H1 (cell line): ENCODE measurements around the gene TRAP1. TPM values are rescaled to one million over a fixed set of nuclear protein-coding genes. Genes with fewer than 3 reads are reported as not detected.

ENCODE experiments used
- CTCF ChIA-PET: fragments of 300-600 bp; sonication (Branson Sonifier 250); formaldehyde crosslinking; loops from one replicate; lab custom pipeline; 2021; ENCODE audit not compliant: partially characterized antibody; lab: Charles Lee
- POLR2A ChIA-PET: fragments of 300-600 bp; sonication (Branson Sonifier 250); formaldehyde crosslinking; loops from one replicate; lab custom pipeline; 2021; ENCODE audit warnings: inconsistent platforms; ENCODE audit not compliant: partially characterized antibody; lab: Charles Lee
- DNase-seq, 2 experiments: peaks; one replicate each; pipeline versions ENCODE4 v3.0.0 to v3.0.0-alpha.2; 2010 to 2022; ENCODE audit warnings: low spot score in 2 of 2, low read depth in 1 of 2, mixed read lengths in 1 of 2
- FAIRE-seq: peaks from 2 replicates; lab custom pipeline; 2011; peaks lifted over from hg19 to GRCh38; lab: Jason Lieb, UNC
- H2AFZ ChIP-seq: 2 replicates; pipeline ENCODE4 v1.8.1; 2012; ENCODE audit warnings: low read length, inconsistent platforms
- H2AK5ac ChIP-seq: 2 replicates; pipeline ENCODE4 v1.6.1; 2013; ENCODE audit warnings: low read depth, low read length
- H2BK120ac ChIP-seq: replicated peaks from 2 replicates; pipeline ENCODE3; 2013; ENCODE audit warnings: low read depth, low read length, inconsistent platforms
- H2BK12ac ChIP-seq: 2 replicates; pipeline ENCODE4 v1.6.1; 2013; ENCODE audit warnings: low read depth, low read length
- H2BK15ac ChIP-seq: 2 replicates; pipeline ENCODE4 v1.6.1; 2013; ENCODE audit warnings: low read length
- H2BK20ac ChIP-seq: 2 replicates; pipeline ENCODE4 v1.6.1; 2013; ENCODE audit warnings: low read length
- H2BK5ac ChIP-seq: 2 replicates; pipeline ENCODE4 v1.6.1; 2013; ENCODE audit warnings: low read depth, low read length
- H3K14ac ChIP-seq: 2 replicates; pipeline ENCODE4 v1.6.1; 2013; ENCODE audit warnings: inconsistent platforms; ENCODE audit not compliant: insufficient read length
- H3K18ac ChIP-seq: 2 replicates; pipeline ENCODE4 v1.6.1; 2013; ENCODE audit warnings: low read length; ENCODE audit errors: extremely low read depth
- H3K23ac ChIP-seq: 2 replicates; pipeline ENCODE4 v1.6.1; 2013; ENCODE audit warnings: inconsistent platforms; ENCODE audit not compliant: insufficient read length
- H3K23me2 ChIP-seq: 2 replicates; pipeline ENCODE4 v1.6.1; 2013; ENCODE audit warnings: low read depth, low read length
- H3K27ac ChIP-seq: 2 replicates; pipeline ENCODE4 v1.6.1; 2011; ENCODE audit warnings: low read depth, low read length, inconsistent platforms
- H3K27me3 ChIP-seq, 4 experiments: replicated peaks in 1 of 4; 1 replicate in 1 of 4; 2 replicates in 3 of 4; pipeline versions ENCODE4 v1.6.1 to v1.8.1; 2011 to 2013; ENCODE audit warnings: low read length in 3 of 4, mild to moderate bottlenecking in 3 of 4, inconsistent platforms in 2 of 4, mixed read lengths in 2 of 4, moderate library complexity in 1 of 4; ENCODE audit not compliant: control insufficient read depth in 3 of 4, insufficient read depth in 3 of 4; ENCODE audit errors: extremely low read depth in 1 of 4
- H3K36me3 ChIP-seq, 4 experiments: 2 replicates each; pipeline versions ENCODE4 v1.6.1 to v1.8.1; 2011 to 2013; ENCODE audit warnings: mild to moderate bottlenecking in 4 of 4, low read length in 3 of 4, moderate library complexity in 2 of 4, control low read depth in 1 of 4, inconsistent platforms in 1 of 4; ENCODE audit not compliant: insufficient read depth in 4 of 4, control insufficient read depth in 2 of 4
- H3K4ac ChIP-seq: replicated peaks from 2 replicates; pipeline ENCODE3; 2013; ENCODE audit warnings: low read length, low read depth, mixed read lengths, inconsistent platforms; ENCODE audit not compliant: insufficient read length
- H3K4me1 ChIP-seq, 4 experiments: replicated peaks in 1 of 4; 1 replicate in 1 of 4; 2 replicates in 3 of 4; pipeline versions ENCODE4 v1.6.1 to v1.8.1; 2011 to 2013; ENCODE audit warnings: low read length in 3 of 4, inconsistent platforms in 2 of 4, mixed read lengths in 1 of 4; ENCODE audit not compliant: insufficient read depth in 4 of 4, control insufficient read depth in 3 of 4
- H3K4me2 ChIP-seq, 2 experiments: 2 replicates each; pipeline versions ENCODE4 v1.6.1 to v1.8.1; 2011 to 2013; ENCODE audit warnings: low read depth in 2 of 2, low read length in 2 of 2, control low read depth in 1 of 2, inconsistent platforms in 1 of 2, mild to moderate bottlenecking in 1 of 2; ENCODE audit not compliant: insufficient read depth in 1 of 2
- H3K4me3 ChIP-seq, 4 experiments: fragments of 200-600, 300-600 bp in 1 of 4; sonication (generic), shearing (Covaris generic), sonication (Bioruptor Twin) in 1 of 4; 2 replicates each; pipeline versions ENCODE4 v1.5.1 to v1.8.1; 2011 to 2016; ENCODE audit warnings: low read length in 4 of 4, low read depth in 3 of 4, control low read depth in 2 of 4, inconsistent platforms in 2 of 4, mild to moderate bottlenecking in 2 of 4, mixed read lengths in 1 of 4, moderate library complexity in 1 of 4; ENCODE audit not compliant: insufficient read depth in 2 of 4; ENCODE audit errors: extremely low read depth in 1 of 4
- H3K56ac ChIP-seq: replicated peaks from 2 replicates; pipeline ENCODE3; 2013; ENCODE audit warnings: low read depth, mild to moderate bottlenecking, mixed read lengths, low read length, inconsistent platforms; ENCODE audit not compliant: insufficient read length
- H3K79me1 ChIP-seq: 2 replicates; pipeline ENCODE4 v1.6.1; 2013; ENCODE audit warnings: low read depth, low read length, control low read depth
- H3K79me2 ChIP-seq, 2 experiments: 2 replicates each; pipeline versions ENCODE4 v1.6.1 to v1.8.1; 2012 to 2013; ENCODE audit warnings: low read length in 2 of 2, mild to moderate bottlenecking in 2 of 2, inconsistent platforms in 1 of 2; ENCODE audit not compliant: insufficient read depth in 2 of 2, control insufficient read depth in 1 of 2
- H3K9ac ChIP-seq, 4 experiments: replicated peaks in 1 of 4; 1 replicate in 1 of 4; 2 replicates in 3 of 4; pipeline versions ENCODE4 v1.6.1 to v1.8.1; 2011 to 2013; ENCODE audit warnings: low read depth in 3 of 4, low read length in 3 of 4, control low read depth in 2 of 4, mild to moderate bottlenecking in 2 of 4, moderate library complexity in 2 of 4, inconsistent platforms in 1 of 4; ENCODE audit errors: extremely low read depth in 1 of 4
- H3K9me3 ChIP-seq, 2 experiments: 2 replicates each; pipeline versions ENCODE4 v1.6.1 to v1.8.1; 2012 to 2013; ENCODE audit warnings: mild to moderate bottlenecking in 2 of 2, moderate library complexity in 2 of 2, control low read depth in 1 of 2, inconsistent platforms in 1 of 2, low read depth in 1 of 2, low read length in 1 of 2, mixed read lengths in 1 of 2; ENCODE audit not compliant: insufficient read depth in 2 of 2
- H4K20me1 ChIP-seq, 2 experiments: replicated peaks in 1 of 2; 2 replicates each; pipeline versions ENCODE3 to v1.8.1; 2011 to 2013; ENCODE audit warnings: inconsistent platforms in 2 of 2, low read length in 2 of 2, mild to moderate bottlenecking in 1 of 2; ENCODE audit not compliant: insufficient read depth in 2 of 2, control insufficient read depth in 1 of 2
- H4K5ac ChIP-seq: 2 replicates; pipeline ENCODE4 v1.6.1; 2013; ENCODE audit warnings: low read length, low read depth, mixed read lengths, inconsistent platforms; ENCODE audit not compliant: insufficient read length
- H4K8ac ChIP-seq: 2 replicates; pipeline ENCODE4 v1.8.0; 2013; ENCODE audit warnings: mild to moderate bottlenecking, moderate library complexity, low read length, inconsistent platforms; ENCODE audit not compliant: insufficient read depth; ENCODE audit errors: extremely low read depth
- H4K91ac ChIP-seq: replicated peaks from 2 replicates; pipeline ENCODE3; 2013; ENCODE audit warnings: low read length, mixed read lengths, inconsistent platforms; ENCODE audit not compliant: insufficient read length
- ASH2L ChIP-seq: fragments of 200-600, 300-600 bp; sonication (generic); IDR thresholded peaks from one replicate; pipeline ENCODE4 v1.7.1; 2017; ENCODE audit warnings: low read length
- CBX5 ChIP-seq: fragments of 300-800, 300-1000 bp; sonication (generic); IDR thresholded peaks from 2 replicates; pipeline ENCODE4 v1.7.1; 2016; ENCODE audit warnings: antibody characterized with exemption, low read length, low read depth
- CHD2 ChIP-seq: IDR thresholded peaks from 2 replicates; pipeline ENCODE4 v1.6.1; 2012; ENCODE audit warnings: low read length, improper control_type of control experiment
- MAFK ChIP-seq: IDR thresholded peaks from 2 replicates; pipeline ENCODE4 v1.6.1; 2012; ENCODE audit warnings: low read depth, mild to moderate bottlenecking, improper control_type of control experiment, low read length
- PHF8 ChIP-seq: fragments of 200-600 bp; sonication (generic); conservative IDR thresholded peaks from 2 replicates; pipeline ENCODE4 v1.7.1; 2012; ENCODE audit warnings: low read depth, mild to moderate bottlenecking, inconsistent platforms, low read length, moderate library complexity
- POU5F1 ChIP-seq: IDR thresholded peaks from 2 replicates; pipeline ENCODE4 v1.6.1; 2011; ENCODE audit warnings: low read depth, mild to moderate bottlenecking, low read length, moderate library complexity
- RNF2 ChIP-seq: fragments of 200-900, 300-1000 bp; sonication (generic); IDR thresholded peaks from 2 replicates; pipeline ENCODE4 v1.7.1; 2016; ENCODE audit warnings: borderline replicate concordance, low read depth, mild to moderate bottlenecking, antibody characterized with exemption, low read length; ENCODE audit not compliant: poor library complexity, severe bottlenecking; ENCODE audit errors: missing control alignments
- TAF1 ChIP-seq: IDR thresholded peaks from 2 replicates; pipeline ENCODE4 v1.6.1; 2011; ENCODE audit warnings: mild to moderate bottlenecking, low read depth, low read length
- WGBS, 2 experiments: shearing (Covaris generic) in 1 of 2; methylation state at CpG; one replicate each; pipeline versions ENCODE4 v1.1.6 to v1.1.7; 2013 to 2015; ENCODE audit warnings: low lambda C conversion rate in 2 of 2, mixed read lengths in 2 of 2, inconsistent platforms in 1 of 2, low coverage in 1 of 2, missing lambda C conversion rate in 1 of 2; ENCODE audit not compliant: insufficient replicate concordance in 2 of 2, insufficient coverage in 1 of 2, insufficient read length in 1 of 2; ENCODE audit errors: extremely low coverage in 1 of 2, missing lambda C conversion rate in 1 of 2; 5-methylcytosine and 5-hydroxymethylcytosine counted together
- polyA plus RNA-seq, 7 experiments: library from polyadenylated mRNA; depleted of rRNA in 3 of 7; stranded (reverse) in 5 of 7; unstranded in 2 of 7; fragments of >200 nt in 5 of 7; fragments of 200-250 nt in 2 of 7; gene quantifications; 1 replicate in 5 of 7; 2 replicates in 1 of 7; 4 replicates in 1 of 7; pipeline versions ENCODE4 v1.2.1 to v1.2.3, GENCODE V29; 2011 to 2013; ENCODE audit warnings: missing spikeins in 2 of 7, mixed read lengths in 2 of 7
- total RNA-seq: library from RNA; stranded (reverse); fragmentation: NEBNext Ultra II Directional; extraction: Animal tissue kit (Norgen Biotek cat#: 25700); gene quantifications from 2 replicates; pipeline ENCODE4 v1.2.1, GENCODE V29; 2021
- TF ChIP-seq, protein P1 (sequence below): IDR thresholded peaks from 2 replicates; pipeline ENCODE4 v1.6.1; 2012; ENCODE audit warnings: low read length, inconsistent platforms
- TF ChIP-seq, protein P2 (sequence below), 3 experiments: IDR thresholded peaks; 1 replicate in 2 of 3; 2 replicates in 1 of 3; pipeline versions ENCODE4 v1.5.1 to v1.6.1; 2011; ENCODE audit warnings: low read length in 3 of 3, mild to moderate bottlenecking in 3 of 3, inconsistent platforms in 2 of 3, low read depth in 1 of 3, moderate library complexity in 1 of 3; ENCODE audit not compliant: insufficient read depth in 1 of 3; ENCODE audit errors: control extremely low read depth in 1 of 3

TRAP1 gene
- total and polyA plus RNA-seq, 2 of the 8 experiments (the other 6 are each of a cell fraction or from before 2014, with no cell fraction given), result 215 to 283 TPM

- DNase-seq (no peak), FAIRE-seq (no peak)
- Histone ChIP-seq H3K79me2 (no peaks in the 10 kb centered on the region; a peak in 1 of 4 replicates), H4K91ac (no peak overlapping the region), H3K4me2 (no peak overlapping the region), H3K79me1 (no peaks in the 10 kb centered on the region), H3K14ac (no peak overlapping the region), H2BK120ac (no peak overlapping the region), H4K20me1 (peaks cover 3 to 4% of the 10 kb centered on the region in 2 experiments), H3K9ac (no peak overlapping the region), H3K23me2 (no peaks in the 10 kb centered on the region), H3K9me3 (no peaks in the 10 kb centered on the region), H3K18ac (no peak overlapping the region), H3K27me3 (no peaks in the 10 kb centered on the region), H3K27ac (no peak overlapping the region), H4K5ac (no peak overlapping the region), H3K23ac (no peak overlapping the region), H2BK12ac (no peak overlapping the region), H3K4me3 (no peak overlapping the region), H3K56ac (no peak overlapping the region), H2AK5ac (no peak overlapping the region), H2BK15ac (no peak overlapping the region), H2BK20ac (no peak overlapping the region), H2BK5ac (no peak overlapping the region), H3K36me3 (peaks cover 8 to 36% (median 23%) of the 10 kb centered on the region in 4 experiments), H3K4me1 (no peaks in the 10 kb centered on the region), H4K8ac (no peak overlapping the region), H2AFZ (no peak overlapping the region), H3K4ac (no peak overlapping the region)
- ChIA-PET CTCF (no interaction called here), POLR2A (interaction anchor here (0.6 kb wide), 1 partner anchor 105 kb away, joined by 3 read pairs; no protein-coding TSS in a partner anchor)
- 88% methylated on average over 6 of the region's 6 CpGs; no CpG with 5 or more reads in 1 of the 2 experiments for WGBS, 2 experiments
- no peak for TF ChIP-seq MAFK
- TF ChIP-seq RNF2, result no peak
- TF ChIP-seq TAF1, result no peak
- TF ChIP-seq PHF8, result no peak
- no peak for TF ChIP-seq POU5F1
- TF ChIP-seq CBX5, result no peak
- TF ChIP-seq ASH2L, result no peak
- TF ChIP-seq, protein P1, sequence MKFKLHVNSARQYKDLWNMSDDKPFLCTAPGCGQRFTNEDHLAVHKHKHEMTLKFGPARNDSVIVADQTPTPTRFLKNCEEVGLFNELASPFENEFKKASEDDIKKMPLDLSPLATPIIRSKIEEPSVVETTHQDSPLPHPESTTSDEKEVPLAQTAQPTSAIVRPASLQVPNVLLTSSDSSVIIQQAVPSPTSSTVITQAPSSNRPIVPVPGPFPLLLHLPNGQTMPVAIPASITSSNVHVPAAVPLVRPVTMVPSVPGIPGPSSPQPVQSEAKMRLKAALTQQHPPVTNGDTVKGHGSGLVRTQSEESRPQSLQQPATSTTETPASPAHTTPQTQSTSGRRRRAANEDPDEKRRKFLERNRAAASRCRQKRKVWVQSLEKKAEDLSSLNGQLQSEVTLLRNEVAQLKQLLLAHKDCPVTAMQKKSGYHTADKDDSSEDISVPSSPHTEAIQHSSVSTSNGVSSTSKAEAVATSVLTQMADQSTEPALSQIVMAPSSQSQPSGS, result no peak
- no peak for TF ChIP-seq CHD2
- TF ChIP-seq, protein P2, sequence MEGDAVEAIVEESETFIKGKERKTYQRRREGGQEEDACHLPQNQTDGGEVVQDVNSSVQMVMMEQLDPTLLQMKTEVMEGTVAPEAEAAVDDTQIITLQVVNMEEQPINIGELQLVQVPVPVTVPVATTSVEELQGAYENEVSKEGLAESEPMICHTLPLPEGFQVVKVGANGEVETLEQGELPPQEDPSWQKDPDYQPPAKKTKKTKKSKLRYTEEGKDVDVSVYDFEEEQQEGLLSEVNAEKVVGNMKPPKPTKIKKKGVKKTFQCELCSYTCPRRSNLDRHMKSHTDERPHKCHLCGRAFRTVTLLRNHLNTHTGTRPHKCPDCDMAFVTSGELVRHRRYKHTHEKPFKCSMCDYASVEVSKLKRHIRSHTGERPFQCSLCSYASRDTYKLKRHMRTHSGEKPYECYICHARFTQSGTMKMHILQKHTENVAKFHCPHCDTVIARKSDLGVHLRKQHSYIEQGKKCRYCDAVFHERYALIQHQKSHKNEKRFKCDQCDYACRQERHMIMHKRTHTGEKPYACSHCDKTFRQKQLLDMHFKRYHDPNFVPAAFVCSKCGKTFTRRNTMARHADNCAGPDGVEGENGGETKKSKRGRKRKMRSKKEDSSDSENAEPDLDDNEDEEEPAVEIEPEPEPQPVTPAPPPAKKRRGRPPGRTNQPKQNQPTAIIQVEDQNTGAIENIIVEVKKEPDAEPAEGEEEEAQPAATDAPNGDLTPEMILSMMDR (IDR thresholded peaks at IDR 0.05; ENCODE audit: control extremely low read depth in 1 of 3, insufficient read depth in 1 of 3, low read depth in 1 of 3, low read length in 3 of 3), result no peak
Measured at GRCh38 chr16:3760518-3760917, 43.2 kb upstream of the TRAP1 start.
